K562 treated with DMSO at 1 percent for 24 hours (cell line): ENCODE data around the gene B9D2. TPM values are rescaled to one million over a fixed set of nuclear protein-coding genes. Genes with fewer than 3 reads are reported as not detected.

ENCODE experiments used
- total RNA-seq: library from RNA; unstranded; fragments of 300-600 nt; gene quantifications from 2 replicates; pipeline ENCODE4 v1.2.3, GENCODE V29; 2022; ENCODE audit warnings: low read depth; ENCODE audit not compliant: insufficient read depth

B9D2 gene
- 10.7 and 16.9 TPM in 2 replicates for total RNA-seq

GRCh38 chr19:41363753-41364523 lies at the start of gene B9D2:
TSS of gene B9D2 (minus strand) at chr19:41364149. CDS start at chr19:41363519, 630 bp downstream.

GRCh38 chr19:41397086-41398049 lies 33.4 kb upstream of the B9D2 start, which contains the start of the genes BCKDHA and EXOSC5:
TSS of gene BCKDHA (plus strand) at chr19:41397818. CDS start at chr19:41397828, 10 bp downstream.
TSS of gene EXOSC5 (minus strand) at chr19:41397359. CDS start at chr19:41397328, 31 bp downstream.

GRCh38 chr19:41376241-41376997 lies 12.5 kb upstream of the B9D2 start, which contains the start of gene TMEM91:
TSS of gene TMEM91 (plus strand) at chr19:41376533. CDS start at chr19:41378310, 1,777 bp downstream.

GRCh38 chr19:41353466-41354342 lies 10.2 kb downstream of the B9D2 start, which contains the start of gene TGFB1:
TSS of gene TGFB1 (minus strand) at chr19:41353922. CDS start at chr19:41353044, 878 bp downstream.

GRCh38 chr19:41310033-41310831 lies 53.7 kb downstream of the B9D2 start, which contains the start of gene CCDC97:
TSS of gene CCDC97 (plus strand) at chr19:41310172. CDS start at chr19:41310311, 139 bp downstream.

Other genes with a start within 250 kb of the B9D2 start
- 2.0 and 6.4 TPM in 2 replicates for gene CYP2F1, start 249.7 kb downstream of the B9D2 start, total RNA-seq
- 1.3 and 4.7 TPM in 2 replicates for gene CYP2S1, start 170.9 kb downstream of the B9D2 start, total RNA-seq
- 0.47 and 0.88 TPM in 2 replicates for gene AXL, start 144.9 kb downstream of the B9D2 start, total RNA-seq
- gene HNRNPUL1, start 99.8 kb downstream of the B9D2 start, total RNA-seq, result 148 and 151 TPM in 2 replicates
- 39.1 and 39.2 TPM in 2 replicates for gene CCDC97, start 54.0 kb downstream of the B9D2 start, total RNA-seq
- 233 and 239 TPM in 2 replicates for gene TGFB1, start 10.2 kb downstream of the B9D2 start, total RNA-seq
- gene TMEM91, start 12.4 kb upstream of the B9D2 start, total RNA-seq, result 7.0 and 7.3 TPM in 2 replicates
- 33.9 and 44.8 TPM in 2 replicates for gene EXOSC5, start 33.2 kb upstream of the B9D2 start, total RNA-seq
- gene BCKDHA, start 33.7 kb upstream of the B9D2 start, total RNA-seq, result 72.3 and 74.8 TPM in 2 replicates
- 9.5 and 14.8 TPM in 2 replicates for gene B3GNT8, start 63.2 kb upstream of the B9D2 start, total RNA-seq
- 68.0 and 75.7 TPM in 2 replicates for gene DMAC2, start 75.8 kb upstream of the B9D2 start, total RNA-seq
- gene ERICH4, start 79.0 kb upstream of the B9D2 start, total RNA-seq, result not detected in 2 replicates
- gene CEACAM21, start 212.0 kb upstream of the B9D2 start, total RNA-seq, result 1.2 and 1.6 TPM in 2 replicates